COLO668 (cell line): ENCODE results near the gene TMEM129.

Experiments used
- DNase-seq: peaks from one replicate; lab custom pipeline; 2025; ENCODE audit not compliant: unreplicated experiment; lab: John Stamatoyannopoulos, UW

The TMEM129 gene

DNA sequence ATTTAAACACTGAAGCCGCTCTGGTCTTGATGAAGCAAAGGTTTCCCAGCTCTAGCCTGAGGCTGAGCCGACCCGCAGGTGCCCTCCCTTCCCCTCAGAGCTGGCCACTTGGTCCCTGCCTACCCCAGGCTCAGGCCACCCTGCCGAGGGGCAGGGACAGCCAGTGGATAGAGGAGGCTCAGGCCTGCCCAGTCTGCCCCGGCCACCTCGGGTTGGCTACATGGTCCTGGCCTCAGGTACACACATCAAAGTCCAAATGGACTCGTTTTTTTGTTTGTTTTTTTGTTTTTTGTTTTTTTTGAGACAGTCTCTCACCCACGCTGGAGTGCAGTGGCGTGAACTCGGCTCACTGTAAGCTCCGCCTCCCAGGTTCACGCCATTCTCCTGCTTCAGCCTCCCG lies 24.0 kb upstream of the TMEM129 start:
- DNase-seq = no peak

DNA sequence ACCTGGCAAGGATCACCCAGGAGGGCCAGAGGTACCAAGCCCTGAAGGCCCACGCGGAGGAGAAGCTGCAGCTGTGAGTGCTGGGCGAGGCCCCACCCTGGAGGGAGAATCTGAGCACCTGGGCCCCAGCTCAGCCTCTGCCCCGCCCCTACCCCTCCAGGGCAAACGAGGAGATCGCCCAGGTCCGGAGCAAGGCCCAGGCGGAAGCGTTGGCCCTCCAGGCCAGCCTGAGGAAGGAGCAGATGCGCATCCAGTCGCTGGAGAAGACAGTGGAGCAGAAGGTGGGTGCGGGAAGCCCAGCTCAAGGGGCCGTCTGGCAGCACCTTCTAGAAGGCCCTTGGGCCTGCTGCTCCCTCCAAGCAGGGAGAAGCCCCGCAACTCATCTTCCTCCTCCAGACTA lies 23.4 kb upstream of the TMEM129 start:
- no peak for DNase-seq

GRCh38 chr4:1743975-1744374 lies 22.9 kb upstream of the TMEM129 start:
- DNase-seq = no peak

DNA sequence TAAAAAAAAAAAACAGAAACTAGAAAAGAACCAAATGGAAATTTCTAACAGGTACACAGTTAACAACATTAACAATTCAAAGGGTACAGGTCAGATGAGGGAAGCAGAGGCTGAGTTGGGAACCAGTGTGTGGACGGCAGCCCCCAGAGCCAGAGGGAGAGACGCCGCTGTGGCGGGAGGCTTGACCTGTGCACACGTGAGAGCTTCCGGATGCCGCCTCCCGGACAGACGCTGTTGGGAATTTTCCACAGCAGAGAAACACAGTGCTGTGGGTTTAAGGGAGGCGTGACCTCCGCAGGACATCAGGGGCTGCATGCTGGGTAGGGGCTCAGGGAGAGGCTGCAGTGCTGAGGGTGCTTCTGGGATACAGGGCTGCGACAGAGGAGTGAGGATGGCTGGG lies 22.4 kb upstream of the TMEM129 start:
- DNase-seq = no peak

- no peak for DNase-seq
Observed at GRCh38 chr4:1741208-1741607, 20.1 kb upstream of the TMEM129 start.

DNA sequence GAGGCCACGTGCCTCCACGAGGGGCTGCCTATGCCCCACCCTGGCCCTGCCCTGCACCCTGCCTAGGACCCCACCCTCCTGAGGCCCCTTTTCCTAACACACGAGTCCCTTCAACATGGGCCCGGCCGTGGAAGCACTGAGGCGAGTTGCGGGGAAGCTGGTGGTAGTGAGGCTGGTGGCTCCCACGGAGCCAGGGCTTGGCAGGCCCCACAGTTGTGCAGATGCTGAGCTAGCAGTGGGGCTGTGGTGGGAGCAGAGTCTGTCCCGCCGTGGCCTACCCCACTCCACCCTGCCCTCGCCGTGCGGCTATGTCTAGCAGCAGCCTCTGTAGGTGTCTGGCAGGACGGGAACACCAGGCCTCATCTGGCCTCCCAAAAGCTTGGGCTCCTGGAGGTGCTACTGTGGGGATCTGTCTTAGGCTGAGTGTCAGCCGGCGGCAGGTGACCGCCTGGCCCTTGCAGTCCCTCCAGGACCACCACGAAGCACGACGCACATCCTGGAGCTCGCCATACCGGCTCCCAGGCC lies 19.0 kb upstream of the TMEM129 start:
- no peak for DNase-seq

GRCh38 chr4:1739358-1739757 lies 18.2 kb upstream of the TMEM129 start:
- DNase-seq = no peak

- no peak for DNase-seq
Observed at GRCh38 chr4:1738410-1738809, 17.3 kb upstream of the TMEM129 start.

DNA sequence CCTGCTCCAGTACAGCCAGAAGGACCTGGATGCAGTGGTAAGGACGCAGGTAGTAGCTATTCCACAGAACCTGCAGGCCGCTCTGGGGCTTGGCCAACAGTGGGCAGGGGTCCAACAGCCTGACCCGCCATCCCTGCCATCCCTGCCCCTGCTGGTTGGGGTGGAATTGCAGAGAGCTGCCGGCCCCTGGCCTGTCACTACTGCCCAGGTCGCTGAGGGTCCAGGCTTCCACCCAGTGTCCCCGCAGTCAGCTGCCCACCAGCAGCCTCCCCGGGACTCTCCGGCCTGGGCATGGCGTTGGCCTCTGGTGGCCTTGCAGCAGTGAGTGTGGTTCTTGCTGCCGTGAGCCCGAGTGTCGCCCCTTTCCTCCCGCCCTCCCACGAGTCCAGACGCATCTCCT lies 16.5 kb upstream of the TMEM129 start:
- DNase-seq = no peak

GRCh38 chr4:1736812-1737211 lies 15.7 kb upstream of the TMEM129 start:
- no peak for DNase-seq

DNA sequence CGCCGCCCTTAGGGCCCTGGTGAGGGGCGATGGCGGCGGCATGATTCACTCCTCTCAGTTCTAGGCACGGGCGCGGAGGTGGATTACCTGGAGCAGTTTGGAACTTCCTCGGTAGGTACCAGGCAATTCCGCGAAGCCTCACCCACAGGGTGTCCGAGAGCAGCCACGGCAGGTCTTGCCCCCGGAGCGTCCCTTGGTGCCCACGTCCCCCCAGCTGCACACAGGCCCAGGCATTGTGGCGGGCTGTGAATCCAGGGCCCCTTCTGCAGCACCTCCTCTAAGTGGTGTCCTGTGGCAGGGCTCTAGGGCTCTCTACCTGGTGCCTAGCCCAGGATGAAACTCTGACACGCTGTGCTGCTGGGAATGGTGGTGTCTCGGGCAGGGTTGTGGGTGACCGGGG lies 14.1 kb upstream of the TMEM129 start:
- DNase-seq = no peak

DNA sequence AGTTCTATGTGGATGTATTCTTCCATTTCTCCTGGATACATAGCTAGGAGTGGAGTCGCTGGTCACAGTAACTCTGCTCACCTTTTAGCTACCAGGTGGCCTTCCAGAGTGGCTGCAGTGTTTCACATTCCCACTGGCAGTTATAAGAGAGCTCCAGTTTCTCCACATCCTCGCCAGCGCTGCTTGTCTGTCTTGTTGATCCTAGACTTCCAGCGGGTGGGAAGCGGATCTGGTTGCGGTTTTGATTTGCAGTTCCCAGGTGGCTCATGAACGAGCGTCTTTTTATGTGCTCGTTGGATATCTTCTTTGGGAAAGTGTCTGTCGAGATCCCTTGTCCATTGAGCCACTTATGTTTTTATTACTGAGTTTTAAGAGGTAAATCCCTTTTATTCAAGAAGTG lies 11.8 kb upstream of the TMEM129 start:
- DNase-seq = no peak

GRCh38 chr4:1731180-1731579 lies 10.1 kb upstream of the TMEM129 start:
- peak; percentile 56 for DNase-seq

DNA sequence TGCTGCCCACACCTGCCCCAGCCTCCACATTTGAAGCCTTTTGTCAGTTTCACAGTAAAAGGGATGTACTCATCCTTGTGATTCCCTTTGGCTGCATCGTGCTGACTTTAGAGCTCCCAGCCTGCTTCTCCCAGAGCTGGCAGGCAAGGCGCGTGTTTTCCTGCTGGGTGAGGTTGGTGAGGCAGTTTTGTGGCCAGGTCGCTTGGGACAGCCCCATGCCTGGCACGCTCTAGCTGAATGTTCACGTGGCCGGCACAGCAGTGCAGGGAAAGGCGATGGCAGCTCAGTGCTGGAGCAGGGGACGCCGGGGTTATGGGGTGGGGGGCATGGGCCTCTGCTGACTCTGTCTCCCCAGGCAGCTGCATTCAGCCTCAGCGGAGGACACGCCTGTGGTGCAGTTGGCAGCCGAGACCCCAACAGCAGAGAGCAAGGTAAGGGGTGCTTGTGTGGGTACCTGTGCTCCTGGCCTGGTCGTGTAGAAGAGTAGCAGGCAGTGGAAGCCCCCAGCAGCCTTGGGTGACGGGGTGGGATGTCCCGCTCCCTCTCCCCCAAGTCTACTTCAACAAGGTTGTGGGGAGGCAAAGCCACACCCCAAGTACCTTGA lies 9.5 kb upstream of the TMEM129 start:
- no peak for DNase-seq

GRCh38 chr4:1728061-1728980 lies 7.2 kb upstream of the TMEM129 start:
- DNase-seq = no peak

GRCh38 chr4:1727117-1728031 lies 6.3 kb upstream of the TMEM129 start:
- DNase-seq = no peak

DNA sequence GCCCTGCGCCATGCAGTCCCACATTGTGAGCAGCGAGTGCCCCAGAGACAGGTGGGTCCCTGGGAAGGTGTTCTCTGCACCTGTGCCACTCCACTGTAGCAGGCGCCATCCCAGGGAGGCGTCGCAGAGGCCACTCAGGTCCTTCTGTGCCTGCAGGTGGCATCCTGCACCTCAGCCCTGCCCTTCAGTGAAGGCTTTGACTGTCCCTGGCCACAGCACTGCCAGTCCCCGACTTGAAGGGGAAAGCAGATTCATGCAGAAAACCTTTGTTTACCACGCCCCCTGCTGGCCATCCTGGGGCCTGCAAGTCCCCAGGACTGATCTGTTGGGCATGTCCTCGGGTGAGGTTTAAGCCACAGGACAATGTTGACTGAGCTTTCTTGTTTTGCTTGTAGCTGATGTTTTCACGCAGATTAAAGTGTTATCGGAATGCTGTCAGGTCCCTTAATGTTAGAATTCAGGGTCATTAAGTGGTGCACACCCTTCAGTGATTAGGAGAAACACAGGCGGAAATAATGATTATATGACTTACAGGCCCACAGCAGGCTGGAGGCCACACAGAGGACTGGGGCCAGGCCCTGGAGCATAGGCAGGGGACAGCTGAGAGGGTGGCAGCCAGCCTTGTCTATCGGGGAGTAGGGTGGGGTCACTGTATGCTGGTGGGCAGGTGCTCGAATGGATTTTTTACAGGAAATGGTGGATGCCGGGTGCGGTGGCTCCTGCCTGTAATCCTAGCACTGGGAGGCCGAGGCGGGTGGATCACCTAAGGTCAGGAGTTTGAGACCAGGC lies 5.2 kb upstream of the TMEM129 start:
- peak; percentile 87 for DNase-seq

DNA sequence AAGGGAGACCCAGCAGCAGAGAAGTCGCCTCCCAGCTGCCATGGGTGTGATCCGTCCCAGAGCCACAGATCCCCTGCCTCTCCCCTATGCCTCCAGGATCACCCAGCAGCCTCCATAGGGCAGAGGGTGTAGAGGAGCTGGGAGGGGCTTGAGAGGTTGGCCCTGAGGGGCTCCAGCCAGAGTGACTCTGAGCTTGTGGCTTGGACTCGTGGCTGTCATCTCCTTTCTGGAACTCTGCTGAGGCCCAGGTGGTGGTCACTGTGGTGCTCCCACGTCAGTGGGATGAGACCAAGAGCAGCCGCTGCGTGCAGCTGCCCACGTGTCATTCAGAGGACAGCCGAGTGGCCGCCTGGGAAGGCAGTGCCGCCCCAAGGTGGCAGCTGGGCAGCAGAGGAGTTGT lies 4.4 kb upstream of the TMEM129 start:
- DNase-seq = no peak

DNA sequence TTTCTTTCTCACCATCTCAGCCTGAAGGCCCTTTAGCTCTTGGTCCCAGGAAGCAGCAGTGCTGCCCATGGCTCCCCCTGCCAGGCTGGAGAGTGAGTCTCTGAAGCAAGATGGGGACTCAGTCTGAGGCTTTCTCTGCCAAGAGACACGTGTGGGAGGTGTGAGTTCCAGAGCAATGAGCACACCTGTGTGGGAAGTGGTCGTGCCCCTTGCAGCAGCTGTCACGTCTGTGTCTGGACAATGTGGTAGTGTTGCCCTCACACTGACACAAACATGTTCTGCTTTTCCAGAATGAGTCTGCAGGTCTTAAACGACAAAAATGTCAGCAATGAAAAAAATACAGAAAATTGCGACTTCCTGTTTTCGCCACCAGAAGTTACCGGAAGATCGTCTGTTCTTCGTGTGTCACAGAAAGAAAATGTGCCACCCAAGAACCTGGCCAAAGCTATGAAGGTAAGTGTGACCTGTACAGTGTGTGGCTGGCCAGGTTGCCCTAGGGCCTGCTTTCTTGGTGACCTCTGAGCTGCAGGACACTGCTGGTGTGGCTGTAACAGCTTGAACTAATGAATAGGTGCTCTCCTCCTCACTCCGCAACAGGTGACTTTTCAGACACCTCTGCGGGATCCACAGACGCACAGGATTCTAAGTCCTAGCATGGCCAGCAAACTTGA lies 2.1 kb upstream of the TMEM129 start:
- DNase-seq = no peak

GRCh38 chr4:1722551-1723118 lies 1.5 kb upstream of the TMEM129 start:
- no peak for DNase-seq
